ENCODE measurements around the gene GPHA2. TPM values are rescaled to one million over a fixed set of nuclear protein-coding genes. Genes with fewer than 3 reads are reported as not detected.
A peak's percentile ranks its signal among the peaks of the same experiment; 100 is the strongest.

GPHA2 gene
- total and polyA plus RNA-seq, 2 of the 13 experiments (the other 11 are each of a cell fraction or from before 2014, with no cell fraction given): 13.0 to 19.1 TPM

DNA sequence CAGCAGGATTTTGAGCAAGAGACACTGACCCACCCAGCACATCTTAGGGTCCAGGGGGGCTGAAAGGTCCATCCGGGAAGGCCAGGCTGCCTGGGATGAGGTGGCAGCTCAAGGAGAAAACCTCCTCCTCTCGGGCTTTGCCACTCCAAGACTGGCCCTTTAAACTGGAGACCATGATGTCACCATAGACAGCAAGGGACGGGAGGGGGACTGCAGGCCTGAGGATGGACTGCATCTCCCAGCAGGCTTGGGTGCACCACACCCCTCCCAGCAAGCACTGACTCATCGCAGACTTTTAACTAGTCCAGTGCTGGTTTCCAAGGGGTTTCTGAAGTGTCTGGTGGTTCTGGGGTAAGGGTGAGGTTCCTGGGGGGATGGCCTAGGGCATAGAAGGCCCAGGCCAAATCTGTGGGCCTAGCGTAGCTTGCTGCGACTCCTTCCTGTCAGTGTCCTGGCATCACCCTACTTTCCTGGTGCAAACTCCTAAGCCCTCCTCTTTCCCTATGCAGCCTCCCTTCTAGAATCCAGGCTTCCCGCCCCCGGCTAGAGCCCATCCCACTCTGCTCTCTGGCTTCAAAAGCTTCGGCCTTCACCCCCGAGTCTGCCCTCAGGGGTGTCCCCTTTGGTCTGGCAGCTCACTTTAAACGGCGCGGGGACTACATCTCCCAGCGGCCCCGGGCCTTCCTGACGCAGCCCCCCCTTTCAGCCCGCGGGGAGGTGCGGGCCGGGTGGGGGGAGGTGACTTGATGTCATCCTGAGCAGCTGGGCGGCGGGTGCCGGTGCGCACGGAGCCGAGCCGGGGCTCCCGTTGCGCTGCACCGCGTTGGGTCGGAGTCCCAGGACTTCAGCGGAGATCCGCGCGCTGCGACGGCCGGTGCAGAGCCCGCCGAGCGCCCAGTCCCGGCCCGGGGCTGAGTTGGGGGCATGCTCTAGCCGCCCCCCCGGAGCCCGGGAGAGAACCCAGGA, 11.5 kb downstream of the GPHA2 start, which contains the start of gene PPP2R5B (continued):
- TF ChIP-seq AHDC1 (CRISPR knock-in tag; IDR thresholded peaks at IDR 0.05; ENCODE audit: borderline replicate concordance) (no peak), ZNF34 (CRISPR knock-in tag; IDR thresholded peaks at IDR 0.05; ENCODE audit: borderline replicate concordance) (no peak), ASH2L (IDR thresholded peaks at IDR 0.05; ENCODE audit: insufficient read length, low read depth, low read length) (peak; percentile 46), FOXK2 (IDR thresholded peaks at IDR 0.05) (no peak), NCOA5 (CRISPR knock-in tag; IDR thresholded peaks at IDR 0.05) (no peak), ZNF7 (CRISPR knock-in tag; IDR thresholded peaks at IDR 0.05) (no peak), SRY (CRISPR knock-in tag; IDR thresholded peaks at IDR 0.05) (no peak), ZNF709 (CRISPR knock-in tag; IDR thresholded peaks at IDR 0.05) (no peak), PCBP1 (IDR thresholded peaks at IDR 0.05; ENCODE audit: borderline replicate concordance, low read depth, low read length) (peak; percentile 19; the same call in 1 of the 2 replicates), ZFP62 (CRISPR knock-in tag; IDR thresholded peaks at IDR 0.05) (no peak), DPF2 (CRISPR knock-in tag; IDR thresholded peaks at IDR 0.05; ENCODE audit: borderline replicate concordance, low read depth) (no peak), NFE2L2 (IDR thresholded peaks at IDR 0.05; ENCODE audit: low read length) (no peak), ZNF724P (CRISPR knock-in tag; IDR thresholded peaks at IDR 0.05; ENCODE audit: borderline replicate concordance) (no peak), SMYD3 (CRISPR knock-in tag; IDR thresholded peaks at IDR 0.05) (no peak), HIVEP1 (CRISPR knock-in tag; IDR thresholded peaks at IDR 0.05) (peak; percentile 38; the same call in 1 of the 2 replicates)
- TF ChIP-seq, protein P1, sequence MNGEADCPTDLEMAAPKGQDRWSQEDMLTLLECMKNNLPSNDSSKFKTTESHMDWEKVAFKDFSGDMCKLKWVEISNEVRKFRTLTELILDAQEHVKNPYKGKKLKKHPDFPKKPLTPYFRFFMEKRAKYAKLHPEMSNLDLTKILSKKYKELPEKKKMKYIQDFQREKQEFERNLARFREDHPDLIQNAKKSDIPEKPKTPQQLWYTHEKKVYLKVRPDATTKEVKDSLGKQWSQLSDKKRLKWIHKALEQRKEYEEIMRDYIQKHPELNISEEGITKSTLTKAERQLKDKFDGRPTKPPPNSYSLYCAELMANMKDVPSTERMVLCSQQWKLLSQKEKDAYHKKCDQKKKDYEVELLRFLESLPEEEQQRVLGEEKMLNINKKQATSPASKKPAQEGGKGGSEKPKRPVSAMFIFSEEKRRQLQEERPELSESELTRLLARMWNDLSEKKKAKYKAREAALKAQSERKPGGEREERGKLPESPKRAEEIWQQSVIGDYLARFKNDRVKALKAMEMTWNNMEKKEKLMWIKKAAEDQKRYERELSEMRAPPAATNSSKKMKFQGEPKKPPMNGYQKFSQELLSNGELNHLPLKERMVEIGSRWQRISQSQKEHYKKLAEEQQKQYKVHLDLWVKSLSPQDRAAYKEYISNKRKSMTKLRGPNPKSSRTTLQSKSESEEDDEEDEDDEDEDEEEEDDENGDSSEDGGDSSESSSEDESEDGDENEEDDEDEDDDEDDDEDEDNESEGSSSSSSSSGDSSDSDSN (CRISPR knock-in tag; IDR thresholded peaks at IDR 0.05): peak; percentile 74
- TF ChIP-seq, protein P2, sequence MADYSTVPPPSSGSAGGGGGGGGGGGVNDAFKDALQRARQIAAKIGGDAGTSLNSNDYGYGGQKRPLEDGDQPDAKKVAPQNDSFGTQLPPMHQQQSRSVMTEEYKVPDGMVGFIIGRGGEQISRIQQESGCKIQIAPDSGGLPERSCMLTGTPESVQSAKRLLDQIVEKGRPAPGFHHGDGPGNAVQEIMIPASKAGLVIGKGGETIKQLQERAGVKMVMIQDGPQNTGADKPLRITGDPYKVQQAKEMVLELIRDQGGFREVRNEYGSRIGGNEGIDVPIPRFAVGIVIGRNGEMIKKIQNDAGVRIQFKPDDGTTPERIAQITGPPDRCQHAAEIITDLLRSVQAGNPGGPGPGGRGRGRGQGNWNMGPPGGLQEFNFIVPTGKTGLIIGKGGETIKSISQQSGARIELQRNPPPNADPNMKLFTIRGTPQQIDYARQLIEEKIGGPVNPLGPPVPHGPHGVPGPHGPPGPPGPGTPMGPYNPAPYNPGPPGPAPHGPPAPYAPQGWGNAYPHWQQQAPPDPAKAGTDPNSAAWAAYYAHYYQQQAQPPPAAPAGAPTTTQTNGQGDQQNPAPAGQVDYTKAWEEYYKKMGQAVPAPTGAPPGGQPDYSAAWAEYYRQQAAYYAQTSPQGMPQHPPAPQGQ (CRISPR knock-in tag; IDR thresholded peaks at IDR 0.05; ENCODE audit: borderline replicate concordance): no peak
- TF ChIP-seq, protein P3, sequence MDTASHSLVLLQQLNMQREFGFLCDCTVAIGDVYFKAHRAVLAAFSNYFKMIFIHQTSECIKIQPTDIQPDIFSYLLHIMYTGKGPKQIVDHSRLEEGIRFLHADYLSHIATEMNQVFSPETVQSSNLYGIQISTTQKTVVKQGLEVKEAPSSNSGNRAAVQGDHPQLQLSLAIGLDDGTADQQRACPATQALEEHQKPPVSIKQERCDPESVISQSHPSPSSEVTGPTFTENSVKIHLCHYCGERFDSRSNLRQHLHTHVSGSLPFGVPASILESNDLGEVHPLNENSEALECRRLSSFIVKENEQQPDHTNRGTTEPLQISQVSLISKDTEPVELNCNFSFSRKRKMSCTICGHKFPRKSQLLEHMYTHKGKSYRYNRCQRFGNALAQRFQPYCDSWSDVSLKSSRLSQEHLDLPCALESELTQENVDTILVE (CRISPR knock-in tag; IDR thresholded peaks at IDR 0.05): peak; percentile 31; the same call in 1 of the 2 replicates

All from HepG2 (cell line).